Measurements from ENCODE around the gene SLC5A10. TPM values are rescaled to one million over a fixed set of nuclear protein-coding genes. Genes with fewer than 3 reads are reported as not detected.

SLC5A10 gene
- total and polyA plus RNA-seq, 2 donors: 0.05 TPM; not detected in 1

DNA sequence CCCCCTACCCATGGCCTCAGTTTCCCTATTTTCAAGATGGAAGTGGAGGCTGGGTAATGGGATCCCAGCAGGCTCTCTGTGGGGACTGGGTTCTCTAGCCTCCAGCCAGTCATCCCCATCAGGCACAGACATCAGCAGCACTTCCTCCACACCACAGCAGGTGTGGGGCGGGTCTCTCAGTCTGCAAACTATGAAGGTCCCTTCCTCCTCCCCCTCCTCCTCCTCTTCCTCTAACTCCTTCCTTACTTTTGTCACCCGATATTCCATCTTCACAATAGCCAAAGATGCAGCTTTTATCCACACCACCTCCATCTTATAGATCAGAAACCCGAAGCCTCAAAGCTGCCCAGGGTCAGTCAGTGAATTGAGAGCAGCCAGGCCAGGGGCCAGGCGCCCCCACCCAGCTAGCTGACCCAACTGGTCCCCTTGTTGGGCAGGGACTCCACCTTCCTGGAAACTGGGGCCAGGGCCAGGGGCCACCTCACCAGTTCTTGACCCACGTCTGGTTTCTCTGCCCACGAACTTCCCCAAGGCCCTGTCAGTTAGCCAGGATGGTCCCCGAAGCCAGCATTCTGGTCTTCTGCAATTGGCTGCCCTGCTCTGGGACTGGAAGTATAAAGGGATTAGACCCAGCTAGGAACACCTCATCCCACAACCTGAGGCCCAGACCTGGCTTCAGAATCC lies 50.1 kb downstream of the SLC5A10 start:
- WGBS: 77% methylated on average over 7 of the region's 7 CpGs
- DNase-seq (ENCODE audit: extremely low spot score): no peak
- Histone ChIP-seq H3K36me3 (ENCODE audit: insufficient read depth) (no peaks in the 10 kb centered on the region), H3K4me3 (ENCODE audit: low read depth, low read length) (no peak overlapping the region), H3K4me1 (ENCODE audit: insufficient read depth) (no peaks in the 10 kb centered on the region), H3K27ac (ENCODE audit: low read depth) (no peak overlapping the region)

GRCh38 chr17:19002805-19003542 lies 51.0 kb downstream of the SLC5A10 start:
- Histone ChIP-seq H3K27ac (ENCODE audit: low read depth) (no peak overlapping the region), H3K36me3 (ENCODE audit: insufficient read depth) (no peaks in the 10 kb centered on the region), H3K4me3 (ENCODE audit: low read depth, low read length) (no peak overlapping the region), H3K4me1 (ENCODE audit: insufficient read depth) (no peaks in the 10 kb centered on the region)
- 90% methylated on average over 11 of the region's 11 CpGs for WGBS
- DNase-seq (ENCODE audit: extremely low spot score): no peak

GRCh38 chr17:19003543-19004420 lies 51.8 kb downstream of the SLC5A10 start:
- Histone ChIP-seq H3K27ac (ENCODE audit: low read depth) (no peak overlapping the region), H3K4me1 (ENCODE audit: insufficient read depth) (no peaks in the 10 kb centered on the region), H3K4me3 (ENCODE audit: low read depth, low read length) (peak overlapping the region; percentile 57), H3K36me3 (ENCODE audit: insufficient read depth) (no peaks in the 10 kb centered on the region)
- DNase-seq (ENCODE audit: extremely low spot score): no peak
- 29% methylated on average over 73 of the region's 73 CpGs for WGBS

GRCh38 chr17:19004421-19005136 lies 52.6 kb downstream of the SLC5A10 start, which contains the start of gene FAM83G:
Gene FAM83G, minus strand, starts transcription at chr17:19004764. Its CDS starts 723 bp downstream, at chr17:19004041.
- peak within 1 kb of the TSS; percentile 57 for H3K4me3 ChIP-seq (ENCODE audit: low read depth, low read length)
- peak within 1 kb of the TSS; percentile 13 for H3K27ac ChIP-seq (ENCODE audit: low read depth)
- no peaks in the 10 kb centered on the region for H3K36me3 ChIP-seq (ENCODE audit: insufficient read depth)

DNA sequence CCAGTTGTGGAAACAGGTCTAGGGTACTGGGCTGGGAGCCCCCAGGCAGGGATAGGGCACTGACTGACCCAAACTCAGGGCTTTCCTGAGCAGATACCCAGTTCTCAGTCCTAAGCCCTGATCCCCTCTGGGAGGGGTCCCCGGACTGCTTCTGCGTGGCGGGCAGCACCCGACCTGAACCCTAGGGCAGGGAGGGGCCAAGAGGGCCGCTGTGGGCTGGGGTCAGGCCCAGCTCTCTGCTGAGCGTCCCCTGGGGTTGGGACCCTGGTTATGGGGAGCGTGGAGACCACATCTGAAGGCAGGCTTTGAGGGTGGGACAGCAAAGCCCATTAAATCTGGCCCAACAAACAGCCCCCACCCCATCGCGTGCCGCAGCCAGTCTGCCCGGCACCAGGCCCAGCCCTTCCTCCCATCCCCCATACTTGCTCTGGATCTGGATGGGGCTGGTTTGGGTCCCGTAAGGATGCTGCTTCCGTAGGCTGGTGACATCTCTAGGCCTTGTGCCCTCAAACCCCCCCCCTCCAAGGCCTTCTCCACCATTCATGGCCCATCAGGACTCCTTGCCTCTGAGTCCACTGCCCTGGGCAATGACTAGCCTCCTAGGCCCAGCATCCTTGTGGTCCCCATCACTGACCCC lies 53.3 kb downstream of the SLC5A10 start:
- DNase-seq (ENCODE audit: extremely low spot score): no peak
- Histone ChIP-seq H3K27ac (ENCODE audit: low read depth) (peak overlapping the region; percentile 13), H3K4me1 (ENCODE audit: insufficient read depth) (no peaks in the 10 kb centered on the region), H3K36me3 (ENCODE audit: insufficient read depth) (no peaks in the 10 kb centered on the region), H3K4me3 (ENCODE audit: low read depth, low read length) (no peak overlapping the region)
- WGBS: 78% methylated on average over 13 of the region's 13 CpGs

More at GRCh38 chr17:19004421-19005136, 52.6 kb downstream of the SLC5A10 start, which contains the start of gene FAM83G:
- 5% methylated on average over 67 of the region's 67 CpGs for WGBS
- no peaks in the 10 kb centered on the region for H3K4me1 ChIP-seq (ENCODE audit: insufficient read depth)
- DNase-seq (ENCODE audit: extremely low spot score): no peak

DNA sequence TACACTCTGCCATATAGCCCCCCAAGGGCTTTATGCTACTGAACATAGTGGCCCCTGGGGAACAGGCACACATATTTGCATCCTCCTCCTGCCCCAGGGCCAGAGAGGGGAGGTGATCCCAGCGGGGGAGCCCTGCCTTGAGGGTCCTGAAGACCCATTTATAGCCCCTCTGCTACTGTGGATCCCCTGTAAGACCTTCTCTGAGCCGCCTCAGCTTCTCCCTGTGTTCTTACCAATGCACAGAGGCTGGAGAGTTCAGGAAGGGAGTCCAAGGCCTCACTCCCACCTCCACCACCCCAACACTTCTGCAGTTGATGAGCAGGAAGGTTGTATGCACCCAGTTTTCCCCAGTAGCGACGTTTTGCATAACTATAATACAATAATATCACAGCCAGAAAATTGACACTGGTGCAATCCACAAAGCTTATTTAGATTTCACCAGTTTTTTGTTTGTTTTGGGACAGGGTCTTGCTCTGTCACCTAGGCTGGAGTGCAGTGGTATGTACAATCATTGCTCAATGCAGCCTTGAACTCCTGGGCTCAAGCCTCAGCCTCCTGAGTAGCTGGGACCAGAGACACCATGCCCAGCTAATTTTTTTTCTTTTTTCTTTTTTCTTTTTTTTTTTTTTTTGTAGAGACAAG lies 53.9 kb downstream of the SLC5A10 start:
- Histone ChIP-seq H3K4me1 (ENCODE audit: insufficient read depth) (no peaks in the 10 kb centered on the region), H3K27ac (ENCODE audit: low read depth) (no peak overlapping the region), H3K4me3 (ENCODE audit: low read depth, low read length) (no peak overlapping the region), H3K36me3 (ENCODE audit: insufficient read depth) (no peaks in the 10 kb centered on the region)
- WGBS: 89% methylated on average over 4 of the region's 4 CpGs
- DNase-seq (ENCODE audit: extremely low spot score): no peak

DNA sequence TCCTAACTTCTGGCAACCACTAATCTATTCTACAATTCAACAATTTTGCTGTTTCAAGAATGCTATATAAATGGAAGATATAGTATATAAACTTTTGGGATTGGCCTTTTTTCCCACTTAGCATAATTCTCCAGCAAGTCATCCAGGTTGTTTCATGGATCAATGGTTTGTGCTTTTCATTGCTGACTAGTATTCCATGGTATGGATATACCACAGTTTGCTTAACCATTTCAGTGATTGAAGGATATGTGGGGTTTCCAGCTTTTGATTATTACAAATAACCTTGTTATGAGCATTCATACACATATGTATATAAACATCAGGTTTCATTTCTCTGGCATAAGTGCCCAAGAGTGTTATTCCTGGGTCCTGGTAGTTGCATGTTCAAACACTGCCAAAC lies 54.7 kb downstream of the SLC5A10 start:
- no peak overlapping the region for H3K27ac ChIP-seq (ENCODE audit: low read depth)
- DNase-seq (ENCODE audit: extremely low spot score): no peak
- no peaks in the 10 kb centered on the region for H3K36me3 ChIP-seq (ENCODE audit: insufficient read depth)
- H3K4me1 ChIP-seq (ENCODE audit: insufficient read depth): no peaks in the 10 kb centered on the region
- no peak overlapping the region for H3K4me3 ChIP-seq (ENCODE audit: low read depth, low read length)

GRCh38 chr17:19009970-19010369 lies 58.0 kb downstream of the SLC5A10 start:
- Histone ChIP-seq H3K4me1 (ENCODE audit: insufficient read depth) (no peaks in the 10 kb centered on the region), H3K36me3 (ENCODE audit: insufficient read depth) (no peaks in the 10 kb centered on the region), H3K27ac (ENCODE audit: low read depth) (no peak overlapping the region), H3K4me3 (ENCODE audit: low read depth, low read length) (no peak overlapping the region)
- no peak for DNase-seq (ENCODE audit: extremely low spot score)
- WGBS: 93% methylated on average over 12 of the region's 12 CpGs

GRCh38 chr17:19010729-19011505 lies 59.0 kb downstream of the SLC5A10 start:
- 69% methylated on average over 11 of the region's 11 CpGs for WGBS
- Histone ChIP-seq H3K4me3 (ENCODE audit: low read depth, low read length) (no peak overlapping the region), H3K36me3 (ENCODE audit: insufficient read depth) (no peaks in the 10 kb centered on the region), H3K27ac (ENCODE audit: low read depth) (no peak overlapping the region), H3K4me1 (ENCODE audit: insufficient read depth) (no peaks in the 10 kb centered on the region)
- DNase-seq (ENCODE audit: extremely low spot score): no peak

- Histone ChIP-seq H3K4me3 (ENCODE audit: low read depth, low read length) (no peak overlapping the region), H3K4me1 (ENCODE audit: insufficient read depth) (no peaks in the 10 kb centered on the region), H3K27ac (ENCODE audit: low read depth) (no peak overlapping the region), H3K36me3 (ENCODE audit: insufficient read depth) (no peaks in the 10 kb centered on the region)
- 80% methylated on average over 6 of the region's 6 CpGs for WGBS
- DNase-seq (ENCODE audit: extremely low spot score): no peak
Measured at GRCh38 chr17:19011581-19011980, 59.6 kb downstream of the SLC5A10 start.

GRCh38 chr17:19012171-19013080 lies 60.5 kb downstream of the SLC5A10 start:
- H3K36me3 ChIP-seq (ENCODE audit: insufficient read depth): no peaks in the 10 kb centered on the region
- WGBS: 93% methylated on average over 22 of the region's 22 CpGs
- H3K4me3 ChIP-seq (ENCODE audit: low read depth, low read length): no peak overlapping the region
- DNase-seq (ENCODE audit: extremely low spot score): no peak
- H3K4me1 ChIP-seq (ENCODE audit: insufficient read depth): no peaks in the 10 kb centered on the region
- H3K27ac ChIP-seq (ENCODE audit: low read depth): no peak overlapping the region

Measured in urinary bladder (tissue), 4 donors.